HG03575 (cell line): ENCODE measurements around the gene MAD1L1.

Experiments
- ATAC-seq: cut with Tn5 transposase; IDR thresholded peaks from one replicate; pipeline ENCODE4 v1.9.1; 2021; ENCODE audit not compliant: unreplicated experiment, insufficient number of reproducible peaks, low FRiP score; ENCODE audit errors: extremely low read depth

The MAD1L1 gene

DNA sequence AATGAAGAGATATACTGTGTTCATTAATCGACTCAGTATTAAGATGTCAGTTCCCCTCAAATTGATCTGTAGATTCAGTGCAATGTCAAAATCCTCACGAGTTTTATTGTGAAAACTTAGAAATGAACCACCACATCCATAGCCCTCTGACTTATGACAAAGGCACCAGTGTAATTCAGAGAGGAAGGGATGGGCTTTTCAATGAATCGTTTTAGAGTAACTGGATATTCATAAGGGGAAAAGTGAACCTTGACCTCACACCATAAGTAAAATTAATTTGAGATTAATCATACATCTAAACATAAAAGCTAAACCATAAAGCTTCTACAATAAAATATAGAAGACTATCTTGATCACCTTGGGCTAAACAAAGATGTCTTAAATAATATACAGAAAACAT is 434.6 kb downstream of the MAD1L1 start:
- ATAC-seq: no peak

- ATAC-seq: no peak
Measured at GRCh38 chr7:1794888-1795542, 437.7 kb downstream of the MAD1L1 start.

DNA sequence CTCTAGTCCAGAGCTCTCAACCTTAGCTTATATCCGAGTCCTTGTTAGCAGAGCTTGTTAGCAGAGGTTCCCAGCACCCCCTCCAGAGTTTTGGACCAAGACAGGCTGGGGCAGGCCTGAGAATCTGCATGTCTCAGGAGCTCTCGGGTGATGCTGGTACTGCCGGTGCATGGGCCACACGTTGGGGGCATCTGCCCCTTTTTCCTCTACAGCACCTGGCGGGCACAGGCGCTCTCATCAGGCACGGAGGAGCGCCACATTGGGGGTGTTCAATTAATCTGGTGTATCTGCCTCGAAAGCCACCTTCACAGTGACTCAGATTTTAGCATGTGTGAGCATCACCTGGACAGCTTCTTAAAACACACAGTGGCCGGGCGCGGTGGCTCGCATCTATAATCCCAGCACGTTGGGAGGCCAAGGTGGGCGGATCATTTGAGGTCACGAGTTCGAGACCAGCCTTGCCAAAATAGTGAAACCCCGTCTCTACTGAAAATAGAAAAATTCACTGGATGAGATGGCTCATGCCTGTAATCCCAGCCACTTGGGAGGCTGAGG is 445.0 kb downstream of the MAD1L1 start:
- no peak for ATAC-seq

DNA sequence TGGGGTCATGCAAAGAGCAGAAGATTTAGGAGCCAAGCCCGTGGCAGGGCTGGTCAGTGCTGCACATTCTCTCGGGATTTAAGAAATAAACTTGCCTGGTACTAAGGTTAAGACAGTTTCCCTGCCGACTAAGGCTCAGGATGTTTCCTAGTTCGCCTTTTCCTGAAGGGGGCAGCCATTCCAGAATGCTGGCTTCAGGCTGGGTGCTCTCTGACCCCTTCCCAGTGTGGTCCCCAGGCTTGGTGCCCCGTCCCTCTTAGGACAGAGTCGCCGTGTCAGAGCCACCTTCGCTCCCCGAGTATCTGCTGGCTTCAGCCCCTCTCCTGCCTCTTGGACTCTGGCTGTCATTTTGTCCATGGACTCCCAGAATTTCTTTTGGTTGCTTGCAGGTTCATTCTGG is 445.5 kb downstream of the MAD1L1 start:
- ATAC-seq: no peak

DNA sequence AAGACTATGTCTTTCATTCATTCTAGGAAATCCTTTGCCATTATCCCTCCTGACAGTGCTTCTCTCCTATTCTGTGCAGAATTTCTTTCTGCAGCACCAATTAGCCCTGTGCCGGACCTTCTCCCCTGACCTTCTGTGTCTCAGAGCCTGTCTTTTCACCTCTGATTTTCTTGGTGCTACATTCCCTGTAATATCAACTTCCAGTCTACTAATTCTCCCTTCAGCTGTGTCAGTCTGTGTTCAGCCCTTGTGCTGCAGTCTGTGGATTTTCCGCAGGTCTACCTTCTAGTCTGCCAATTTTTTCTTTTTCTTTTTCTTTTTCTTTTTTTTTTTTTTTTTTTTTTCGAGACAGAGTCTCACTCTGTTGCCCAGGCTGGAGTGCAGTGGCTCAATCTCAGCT is 446.9 kb downstream of the MAD1L1 start:
- no peak for ATAC-seq

- ATAC-seq: no peak
Measured at GRCh38 chr7:1781369-1781768, 451.4 kb downstream of the MAD1L1 start.

DNA sequence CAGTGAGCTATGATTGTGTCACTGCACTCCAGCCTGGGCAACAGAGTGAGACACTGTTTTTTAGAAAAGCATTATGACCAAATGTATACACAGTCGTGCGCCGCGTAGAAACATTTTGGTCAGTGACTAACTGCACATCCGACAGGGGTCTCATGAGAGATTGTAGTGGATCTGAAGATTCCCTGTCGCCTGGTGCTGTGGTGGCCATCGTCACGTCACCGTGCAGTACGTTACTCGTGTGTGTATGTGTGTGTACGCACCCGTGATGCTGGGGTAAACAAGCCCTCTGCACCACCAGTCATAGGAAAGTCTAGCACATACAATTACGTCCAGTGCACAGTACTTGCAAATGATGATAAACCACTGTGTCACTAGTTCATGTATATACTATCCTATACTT is 453.3 kb downstream of the MAD1L1 start:
- no peak for ATAC-seq

DNA sequence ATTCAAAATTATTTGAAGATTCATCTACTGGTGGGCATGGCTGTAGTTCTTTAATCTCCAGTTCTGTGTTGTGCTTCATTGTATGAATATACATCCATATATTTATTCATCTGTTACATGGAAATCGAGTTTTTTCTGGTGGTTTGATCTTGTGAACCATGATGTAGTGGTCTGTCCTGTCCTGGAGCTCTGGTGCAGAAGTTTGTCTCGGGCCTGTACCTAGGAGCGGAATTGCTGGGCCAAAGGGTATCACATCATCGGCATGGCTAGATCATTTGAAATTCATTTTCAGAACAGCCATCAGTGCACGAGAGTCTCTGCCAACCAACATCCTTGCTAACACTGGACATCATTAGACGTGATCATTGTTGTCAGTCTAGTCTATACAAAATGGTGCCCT is 455.6 kb downstream of the MAD1L1 start:
- no peak for ATAC-seq

- ATAC-seq: no peak
Measured at GRCh38 chr7:1775389-1775788, 457.4 kb downstream of the MAD1L1 start.

- no peak for ATAC-seq
Measured at GRCh38 chr7:1770331-1770730, 462.4 kb downstream of the MAD1L1 start.

GRCh38 chr7:1769286-1770200 is 463.2 kb downstream of the MAD1L1 start:
- ATAC-seq: no peak

GRCh38 chr7:1768832-1769231 is 463.9 kb downstream of the MAD1L1 start:
- ATAC-seq: no peak

DNA sequence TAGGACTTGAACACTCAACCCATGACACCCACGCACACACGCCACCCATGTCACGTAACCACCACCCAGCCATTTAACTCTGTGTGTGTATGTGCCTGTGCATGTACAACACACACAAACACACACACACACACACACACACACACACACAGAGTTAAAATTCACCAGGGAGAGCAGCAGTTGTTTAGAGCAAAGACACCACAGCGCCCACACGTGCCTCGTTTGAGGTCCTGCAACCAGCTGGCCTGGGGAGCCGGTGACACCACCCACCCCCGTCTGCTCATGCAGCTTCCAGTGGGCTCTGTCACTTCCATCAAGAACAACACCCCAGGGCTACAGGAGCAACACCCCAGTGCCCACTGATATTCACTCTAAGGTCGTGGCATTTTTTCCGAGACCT is 465.2 kb downstream of the MAD1L1 start:
- ATAC-seq: no peak
